A549 (cell line): ENCODE results near the gene GRM4.

Source experiments
- MAZ ChIP-seq: fragments of 150-350 bp; IDR thresholded peaks from 2 replicates; pipeline ENCODE4 v1.6.1; 2014; ENCODE audit warnings: antibody characterized with exemption, low read depth, low read length, borderline replicate concordance
- POLR2A ChIP-seq: IDR thresholded peaks from 2 replicates; pipeline ENCODE4 v1.6.1; 2012; ENCODE audit warnings: mild to moderate bottlenecking, low read length
- TP53 ChIP-seq: fragments of 250-450 bp; sonication (Bioruptor Pico); IDR thresholded peaks from 2 replicates; pipeline ENCODE4 v1.5.0; 2021; ENCODE audit warnings: mild to moderate bottlenecking, moderate library complexity
- TF ChIP-seq, protein P1 (sequence below): fragments of >200 bp; sonication (Bioruptor Twin); formaldehyde crosslinking; IDR thresholded peaks from 3 replicates; pipeline ENCODE4 v1.5.1; 2016
- TF ChIP-seq, protein P2 (sequence below): fragments of 200-600 bp; sonication (generic); IDR thresholded peaks from 2 replicates; pipeline ENCODE4 v1.6.1; 2016; ENCODE audit warnings: antibody characterized with exemption, mild to moderate bottlenecking, moderate library complexity
- TF ChIP-seq, protein P3 (sequence below): IDR thresholded peaks from 2 replicates; pipeline ENCODE4 v1.6.1; 2012

DNA sequence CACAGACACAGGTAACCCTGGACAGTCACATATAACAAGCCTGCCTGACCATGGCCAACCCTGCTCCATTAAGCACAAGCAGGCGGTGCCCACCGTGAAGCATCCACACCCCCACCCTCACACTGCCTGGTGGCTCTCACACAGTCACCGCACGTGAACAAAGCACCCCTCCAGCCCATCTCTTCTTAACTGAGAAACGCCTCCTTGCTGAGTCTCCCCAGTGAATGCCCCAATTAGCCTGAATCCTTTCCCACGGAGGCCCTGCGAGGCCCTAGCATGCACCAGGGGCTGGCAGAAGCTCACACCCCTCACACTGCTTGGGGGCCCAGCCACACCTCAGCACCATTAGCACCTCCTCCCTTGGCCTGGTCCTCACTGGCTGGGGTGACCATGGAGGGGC is 72.3 kb downstream of the GRM4 start:
- TF ChIP-seq TP53 (CRISPR knock-in tag) (no peak), POLR2A (no peak), MAZ (no peak)
- TF ChIP-seq, protein P1, sequence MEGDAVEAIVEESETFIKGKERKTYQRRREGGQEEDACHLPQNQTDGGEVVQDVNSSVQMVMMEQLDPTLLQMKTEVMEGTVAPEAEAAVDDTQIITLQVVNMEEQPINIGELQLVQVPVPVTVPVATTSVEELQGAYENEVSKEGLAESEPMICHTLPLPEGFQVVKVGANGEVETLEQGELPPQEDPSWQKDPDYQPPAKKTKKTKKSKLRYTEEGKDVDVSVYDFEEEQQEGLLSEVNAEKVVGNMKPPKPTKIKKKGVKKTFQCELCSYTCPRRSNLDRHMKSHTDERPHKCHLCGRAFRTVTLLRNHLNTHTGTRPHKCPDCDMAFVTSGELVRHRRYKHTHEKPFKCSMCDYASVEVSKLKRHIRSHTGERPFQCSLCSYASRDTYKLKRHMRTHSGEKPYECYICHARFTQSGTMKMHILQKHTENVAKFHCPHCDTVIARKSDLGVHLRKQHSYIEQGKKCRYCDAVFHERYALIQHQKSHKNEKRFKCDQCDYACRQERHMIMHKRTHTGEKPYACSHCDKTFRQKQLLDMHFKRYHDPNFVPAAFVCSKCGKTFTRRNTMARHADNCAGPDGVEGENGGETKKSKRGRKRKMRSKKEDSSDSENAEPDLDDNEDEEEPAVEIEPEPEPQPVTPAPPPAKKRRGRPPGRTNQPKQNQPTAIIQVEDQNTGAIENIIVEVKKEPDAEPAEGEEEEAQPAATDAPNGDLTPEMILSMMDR: no peak
- TF ChIP-seq, protein P2, sequence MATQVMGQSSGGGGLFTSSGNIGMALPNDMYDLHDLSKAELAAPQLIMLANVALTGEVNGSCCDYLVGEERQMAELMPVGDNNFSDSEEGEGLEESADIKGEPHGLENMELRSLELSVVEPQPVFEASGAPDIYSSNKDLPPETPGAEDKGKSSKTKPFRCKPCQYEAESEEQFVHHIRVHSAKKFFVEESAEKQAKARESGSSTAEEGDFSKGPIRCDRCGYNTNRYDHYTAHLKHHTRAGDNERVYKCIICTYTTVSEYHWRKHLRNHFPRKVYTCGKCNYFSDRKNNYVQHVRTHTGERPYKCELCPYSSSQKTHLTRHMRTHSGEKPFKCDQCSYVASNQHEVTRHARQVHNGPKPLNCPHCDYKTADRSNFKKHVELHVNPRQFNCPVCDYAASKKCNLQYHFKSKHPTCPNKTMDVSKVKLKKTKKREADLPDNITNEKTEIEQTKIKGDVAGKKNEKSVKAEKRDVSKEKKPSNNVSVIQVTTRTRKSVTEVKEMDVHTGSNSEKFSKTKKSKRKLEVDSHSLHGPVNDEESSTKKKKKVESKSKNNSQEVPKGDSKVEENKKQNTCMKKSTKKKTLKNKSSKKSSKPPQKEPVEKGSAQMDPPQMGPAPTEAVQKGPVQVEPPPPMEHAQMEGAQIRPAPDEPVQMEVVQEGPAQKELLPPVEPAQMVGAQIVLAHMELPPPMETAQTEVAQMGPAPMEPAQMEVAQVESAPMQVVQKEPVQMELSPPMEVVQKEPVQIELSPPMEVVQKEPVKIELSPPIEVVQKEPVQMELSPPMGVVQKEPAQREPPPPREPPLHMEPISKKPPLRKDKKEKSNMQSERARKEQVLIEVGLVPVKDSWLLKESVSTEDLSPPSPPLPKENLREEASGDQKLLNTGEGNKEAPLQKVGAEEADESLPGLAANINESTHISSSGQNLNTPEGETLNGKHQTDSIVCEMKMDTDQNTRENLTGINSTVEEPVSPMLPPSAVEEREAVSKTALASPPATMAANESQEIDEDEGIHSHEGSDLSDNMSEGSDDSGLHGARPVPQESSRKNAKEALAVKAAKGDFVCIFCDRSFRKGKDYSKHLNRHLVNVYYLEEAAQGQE: no peak
- TF ChIP-seq, protein P3, sequence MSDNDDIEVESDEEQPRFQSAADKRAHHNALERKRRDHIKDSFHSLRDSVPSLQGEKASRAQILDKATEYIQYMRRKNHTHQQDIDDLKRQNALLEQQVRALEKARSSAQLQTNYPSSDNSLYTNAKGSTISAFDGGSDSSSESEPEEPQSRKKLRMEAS: no peak
